ENCODE results near the gene THBS1.

Gene THBS1

GRCh38 chr15:39595338-39596221 is 14.7 kb downstream of the THBS1 start:
- DNase-seq (ENCODE audit: low read depth in 2 of 2) = peak; percentile 33 to 67
- TF ChIP-seq CTCF (IDR thresholded peaks at IDR 0.05; ENCODE audit: low read depth, low read length) = no peak
- H3K4me3 ChIP-seq (replicated peaks in 1 of 2; ENCODE audit: low read depth in 2 of 2, low read length in 2 of 2) = no peak overlapping the region

- DNase-seq (ENCODE audit: low read depth in 2 of 2) = peak; percentile 27 to 67
- no peak for TF ChIP-seq CTCF (IDR thresholded peaks at IDR 0.05; ENCODE audit: low read depth, low read length)
- no peak overlapping the region for H3K4me3 ChIP-seq (replicated peaks in 1 of 2; ENCODE audit: low read depth in 2 of 2, low read length in 2 of 2)
These were observed 15.6 kb downstream of the THBS1 start for GRCh38 chr15:39596358-39597051.

- H3K4me3 ChIP-seq (replicated peaks in 1 of 2; ENCODE audit: low read depth in 2 of 2, low read length in 2 of 2) = no peak overlapping the region
- no peak for TF ChIP-seq CTCF (IDR thresholded peaks at IDR 0.05; ENCODE audit: low read depth, low read length)
- DNase-seq (ENCODE audit: low read depth in 2 of 2) = no peak
These were observed 16.5 kb downstream of the THBS1 start for GRCh38 chr15:39597336-39597735.

GRCh38 chr15:39597751-39598185 is 16.9 kb downstream of the THBS1 start:
- no peak overlapping the region for H3K4me3 ChIP-seq (replicated peaks in 1 of 2; ENCODE audit: low read depth in 2 of 2, low read length in 2 of 2)
- peak; percentile 66 to 87 for DNase-seq (ENCODE audit: low read depth in 2 of 2)
- no peak for TF ChIP-seq CTCF (IDR thresholded peaks at IDR 0.05; ENCODE audit: low read depth, low read length)

- H3K4me3 ChIP-seq (replicated peaks in 1 of 2; ENCODE audit: low read depth in 2 of 2, low read length in 2 of 2) = no peak overlapping the region
- TF ChIP-seq CTCF (IDR thresholded peaks at IDR 0.05; ENCODE audit: low read depth, low read length) = no peak
- peak; percentile 67 to 82 for DNase-seq (ENCODE audit: low read depth in 2 of 2)
These were observed 17.4 kb downstream of the THBS1 start for GRCh38 chr15:39598186-39598850.

- DNase-seq (ENCODE audit: low read depth in 2 of 2) = peak; percentile 60 to 70
- no peak overlapping the region for H3K4me3 ChIP-seq (replicated peaks in 1 of 2; ENCODE audit: low read depth in 2 of 2, low read length in 2 of 2)
- no peak for TF ChIP-seq CTCF (IDR thresholded peaks at IDR 0.05; ENCODE audit: low read depth, low read length)
These were observed 18.3 kb downstream of the THBS1 start for GRCh38 chr15:39598958-39599845.
